ENCODE data around the gene PAFAH1B1.
"Not testable (repeated sequence)": the region's sequence is repeated elsewhere in the genome, so short reads cannot be mapped to it uniquely, and the experiment has no call there.

Gene PAFAH1B1

GRCh38 chr17:2635675-2636074 is 42.2 kb downstream of the PAFAH1B1 start:
- DNase-seq (ENCODE audit: low spot score), result no peak

DNA sequence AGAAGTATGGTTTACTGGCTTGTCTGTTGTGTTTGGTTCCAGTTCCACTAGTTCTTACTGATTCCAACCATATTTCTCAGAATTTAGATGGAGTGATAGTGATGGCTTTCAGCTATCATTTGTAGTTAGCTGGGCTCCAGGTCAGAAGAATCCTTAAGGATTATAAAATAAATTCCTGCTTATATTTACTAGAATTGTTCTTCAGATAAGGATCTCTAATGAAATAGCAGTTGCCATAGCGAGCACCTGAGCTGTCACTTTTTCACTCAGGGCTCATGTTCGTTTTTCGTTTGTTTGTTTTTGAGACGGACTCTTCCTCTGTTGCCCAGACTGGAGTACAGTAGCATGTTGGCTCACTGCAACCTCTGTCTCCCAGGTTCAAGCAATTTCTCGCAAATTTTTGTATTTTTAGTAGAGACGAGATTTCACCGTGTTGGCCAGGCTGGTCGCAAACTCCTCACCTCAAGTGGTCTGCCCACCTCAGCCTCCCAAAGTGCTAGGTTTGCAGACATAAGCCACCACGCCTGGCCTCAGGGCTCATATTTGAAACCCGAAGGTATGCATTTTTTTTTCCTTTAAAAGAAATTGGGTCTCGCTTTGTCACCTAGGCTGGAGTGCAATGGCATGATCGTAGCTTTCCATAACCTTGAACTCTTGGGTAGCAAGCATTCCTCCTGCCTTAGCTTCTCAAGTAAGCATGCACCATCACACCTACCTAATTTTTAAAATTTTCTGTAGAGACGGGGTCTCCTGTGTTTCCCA is 42.9 kb downstream of the PAFAH1B1 start:
- no peak for DNase-seq (ENCODE audit: low spot score)

DNA sequence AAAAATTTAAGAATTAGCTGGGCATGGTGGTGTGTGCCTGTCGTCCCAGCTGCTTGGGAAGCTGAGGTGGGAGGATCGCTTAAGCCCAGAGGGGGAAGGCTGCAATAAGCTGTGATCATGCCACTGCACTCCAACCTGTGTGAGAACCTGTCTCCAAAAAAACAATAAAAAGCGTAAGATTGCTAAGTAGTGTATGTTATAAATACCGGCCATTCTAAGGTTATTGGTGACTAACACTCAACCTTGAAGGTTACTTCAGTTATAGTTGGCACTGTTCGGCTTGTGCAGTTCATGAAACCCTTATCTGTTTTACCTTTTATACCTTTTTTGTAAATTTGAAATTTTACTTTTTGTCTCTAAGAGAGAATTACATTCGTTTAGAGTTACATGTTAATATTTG is 44.0 kb downstream of the PAFAH1B1 start:
- no peak for DNase-seq (ENCODE audit: low spot score)

DNA sequence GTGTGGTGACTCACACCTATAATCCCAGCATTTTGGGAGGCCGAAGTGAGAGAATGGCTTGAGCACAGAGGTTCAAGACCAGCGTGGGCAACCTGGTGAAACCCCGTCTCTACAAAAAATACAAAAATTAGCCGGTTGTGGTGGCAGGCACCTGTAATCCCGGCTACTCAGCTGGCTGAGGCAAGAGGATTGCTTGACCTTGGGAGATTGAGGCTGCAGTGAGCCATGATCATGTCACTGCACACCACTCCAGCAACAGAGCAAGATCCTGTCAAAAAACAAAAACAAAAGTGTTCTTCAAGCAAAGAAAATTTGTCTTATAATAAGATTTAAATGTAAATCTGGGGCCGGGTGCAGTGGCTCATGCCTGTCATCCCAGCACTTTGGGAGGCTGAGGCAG is 51.5 kb downstream of the PAFAH1B1 start:
- DNase-seq (ENCODE audit: low spot score), result no peak

DNA sequence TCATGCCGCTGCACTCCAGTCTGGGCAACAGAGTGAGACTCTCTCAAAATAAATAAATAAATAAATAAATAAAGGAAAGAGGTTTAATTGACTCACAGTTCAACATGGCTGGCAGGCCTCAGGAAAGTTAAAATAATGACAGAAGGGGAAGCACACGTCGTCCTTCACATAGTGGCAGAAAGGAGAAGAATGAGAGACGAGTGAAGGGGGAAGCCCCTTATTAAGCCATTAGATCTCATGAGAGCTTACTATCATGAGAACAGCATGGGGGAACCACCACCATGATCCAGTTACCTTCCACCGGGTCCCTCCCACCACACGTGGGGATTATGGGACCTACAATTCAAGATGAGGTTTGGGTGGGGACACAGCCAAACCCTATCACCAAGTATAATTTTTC is 54.5 kb downstream of the PAFAH1B1 start:
- no peak for DNase-seq (ENCODE audit: low spot score)

DNA sequence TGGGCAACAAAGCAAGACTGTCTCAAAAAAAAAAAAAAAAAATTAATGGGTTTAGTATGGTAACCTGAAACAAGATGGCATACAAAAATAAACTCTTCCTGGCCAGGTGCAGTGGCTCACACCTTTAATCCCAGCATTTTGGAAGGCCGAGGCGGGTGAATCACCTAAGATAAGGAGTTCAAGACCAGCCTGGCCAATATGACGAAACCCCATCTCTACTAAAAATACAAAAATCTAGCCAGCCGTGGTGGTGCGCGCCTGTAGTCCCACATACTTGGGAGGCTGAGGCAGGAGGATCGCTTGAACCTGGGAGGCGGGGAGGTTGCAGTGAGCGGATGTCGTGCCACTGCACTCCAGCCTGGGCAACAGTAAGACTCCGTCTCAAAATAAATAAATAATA is 55.7 kb downstream of the PAFAH1B1 start:
- DNase-seq (ENCODE audit: low spot score), result no peak

- not testable (repeated sequence) for DNase-seq (ENCODE audit: low spot score)
These were observed 59.5 kb downstream of the PAFAH1B1 start for GRCh38 chr17:2652911-2653310.

- no peak for DNase-seq (ENCODE audit: low spot score)
These were observed 62.1 kb downstream of the PAFAH1B1 start for GRCh38 chr17:2655546-2655945.

- no peak for DNase-seq (ENCODE audit: low spot score)
These were observed 62.8 kb downstream of the PAFAH1B1 start for GRCh38 chr17:2656283-2656682.

DNA sequence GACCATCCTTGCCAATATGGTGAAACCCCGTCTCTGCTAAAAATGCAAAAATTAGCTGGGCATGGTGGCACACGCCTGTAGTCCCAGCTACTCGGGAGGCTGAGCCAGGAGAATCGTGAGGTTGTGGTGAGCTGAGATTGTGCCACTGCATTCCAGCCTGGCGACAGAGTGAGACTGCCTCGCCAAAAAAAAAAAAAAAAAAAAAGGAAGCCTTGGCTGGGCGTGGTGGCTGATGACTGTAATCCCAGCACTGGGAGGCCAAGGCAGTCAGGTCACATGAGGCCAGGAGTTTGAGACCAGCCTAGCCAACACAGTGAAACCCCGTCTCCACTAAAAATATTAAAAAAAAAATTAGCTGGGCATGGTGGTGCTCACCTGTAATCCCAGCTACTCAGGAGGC is 65.9 kb downstream of the PAFAH1B1 start:
- not testable (repeated sequence) for DNase-seq (ENCODE audit: low spot score)

- not testable (repeated sequence) for DNase-seq (ENCODE audit: low spot score)
These were observed 67.0 kb downstream of the PAFAH1B1 start for GRCh38 chr17:2660410-2660809.

- no peak for DNase-seq (ENCODE audit: low spot score)
These were observed 78.6 kb downstream of the PAFAH1B1 start for GRCh38 chr17:2672026-2672425.

DNA sequence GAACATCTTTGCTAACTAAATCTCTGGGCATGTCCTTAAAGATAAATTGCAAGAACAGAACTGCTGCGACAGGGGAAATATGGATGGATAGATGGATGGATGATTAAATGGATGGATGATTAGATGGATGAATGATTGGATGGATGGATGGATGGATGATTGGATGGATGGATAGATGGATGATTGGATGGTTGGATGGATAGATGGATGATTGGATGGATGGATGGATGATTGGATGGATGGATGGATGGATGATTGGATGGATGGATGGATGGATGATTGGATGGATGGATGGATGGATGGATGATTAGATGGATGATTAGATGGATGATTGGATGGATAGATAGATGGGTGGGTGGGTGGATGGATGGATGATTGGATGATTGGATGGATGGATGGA is 85.8 kb downstream of the PAFAH1B1 start:
- DNase-seq (ENCODE audit: low spot score), result not testable (repeated sequence)

GRCh38 chr17:2680961-2681360 is 87.5 kb downstream of the PAFAH1B1 start:
- no peak for DNase-seq (ENCODE audit: low spot score)

DNA sequence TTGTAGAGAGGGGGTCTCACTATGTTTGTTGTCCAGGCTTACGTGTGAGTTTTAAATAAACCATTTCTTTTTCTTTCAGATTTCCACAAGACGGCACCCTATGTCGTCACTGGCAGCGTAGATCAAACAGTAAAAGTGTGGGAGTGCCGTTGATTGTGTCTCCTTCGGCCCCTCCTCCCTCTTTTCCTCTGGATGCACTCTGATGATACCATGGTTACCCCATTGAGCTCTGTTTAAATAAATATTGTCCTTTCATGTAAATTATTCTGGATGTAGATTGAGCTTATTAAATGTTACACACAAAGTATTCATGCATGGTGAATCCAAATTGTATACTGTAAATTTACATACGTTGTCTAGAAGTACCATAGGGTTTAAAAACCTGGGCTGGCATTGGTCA is 88.2 kb downstream of the PAFAH1B1 start:
- no peak for DNase-seq (ENCODE audit: low spot score)

- DNase-seq (ENCODE audit: low spot score), result no peak
These were observed 88.9 kb downstream of the PAFAH1B1 start for GRCh38 chr17:2682176-2682938.

DNA sequence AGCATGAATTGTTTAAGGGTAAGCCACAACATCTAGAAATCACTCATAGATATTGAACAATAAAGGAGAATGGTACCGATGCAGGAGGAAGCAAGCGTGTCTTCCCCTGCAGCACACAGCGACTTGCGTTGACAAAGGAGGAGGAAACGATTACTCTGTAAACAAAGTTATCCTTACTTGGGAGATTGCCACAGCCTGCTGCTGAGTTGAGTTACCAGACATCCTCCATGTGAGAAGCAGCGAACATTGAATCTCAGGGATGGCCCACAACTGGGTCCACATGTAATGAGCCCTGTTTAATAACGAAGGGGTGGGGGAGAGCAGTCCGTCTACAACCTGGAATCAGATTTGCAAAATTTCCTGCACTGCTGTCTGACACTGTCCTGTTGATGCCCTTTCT is 90.5 kb downstream of the PAFAH1B1 start:
- DNase-seq (ENCODE audit: low spot score), result no peak

DNA sequence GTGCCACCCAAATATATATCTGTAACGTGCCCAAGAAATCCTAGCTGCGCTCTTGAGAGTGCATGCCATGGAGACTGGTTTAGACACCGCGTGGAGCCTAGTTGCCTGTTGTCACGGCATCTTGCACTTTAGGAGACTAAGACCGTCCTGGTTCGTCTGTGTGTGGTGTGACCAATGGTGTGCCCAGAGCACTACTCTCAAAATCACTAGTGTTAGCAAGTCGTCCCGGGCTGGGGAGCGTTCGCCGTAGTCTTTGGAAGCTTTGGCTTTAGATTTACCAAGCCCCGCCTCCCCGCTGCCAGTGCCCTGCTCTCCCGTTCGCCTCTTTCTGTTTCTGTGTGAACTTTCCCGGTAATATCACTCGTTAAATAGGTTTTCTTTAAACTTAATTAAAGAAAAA is 91.1 kb downstream of the PAFAH1B1 start:
- no peak for DNase-seq (ENCODE audit: low spot score)

- no peak for DNase-seq (ENCODE audit: low spot score)
These were observed 92.2 kb downstream of the PAFAH1B1 start for GRCh38 chr17:2685696-2686095.

GRCh38 chr17:2687074-2687418 is 93.6 kb downstream of the PAFAH1B1 start:
- no peak for DNase-seq (ENCODE audit: low spot score)

- no peak for DNase-seq (ENCODE audit: low spot score)
These were observed 95.2 kb downstream of the PAFAH1B1 start for GRCh38 chr17:2688351-2689342.

GRCh38 chr17:2689411-2690164 is 96.1 kb downstream of the PAFAH1B1 start:
- no peak for DNase-seq (ENCODE audit: low spot score)
